Central memory CD8-positive, alpha-beta T cell (primary cell): ENCODE measurements around the gene FNDC3B.

Experiments used
- ATAC-seq: fragments of 150-1000 bp; cut with Tn5 transposase; replicated peaks from 2 replicates; pipeline ENCODE4 v1.10.0; 2022; ENCODE audit warnings: mild to moderate bottlenecking, moderate FRiP score, moderate number of reproducible peaks; ENCODE audit not compliant: poor library complexity, severe bottlenecking; ENCODE audit errors: extremely low read depth
- DNase-seq, 2 donors: peaks; one replicate each; pipeline ENCODE4 v3.0.0; 2021; ENCODE audit warnings: low spot score in 2 of 2
- H3K27ac Mint-ChIP-seq: one replicate; pipeline ENCODE4 v1.8.0; 2022; ENCODE audit warnings: low read depth, mild to moderate bottlenecking, moderate library complexity, mixed read lengths
- H3K27me3 Mint-ChIP-seq: one replicate; pipeline ENCODE4 v1.8.0; 2022; ENCODE audit warnings: mixed read lengths
- H3K36me3 Mint-ChIP-seq: one replicate; pipeline ENCODE4 v1.8.0; 2022; ENCODE audit warnings: mild to moderate bottlenecking, moderate library complexity, mixed read lengths; ENCODE audit not compliant: insufficient read depth
- H3K4me1 Mint-ChIP-seq: one replicate; pipeline ENCODE4 v1.8.0; 2022; ENCODE audit warnings: mixed read lengths
- H3K4me3 Mint-ChIP-seq: one replicate; pipeline ENCODE4 v1.8.0; 2022; ENCODE audit warnings: mild to moderate bottlenecking, moderate library complexity, mixed read lengths
- H3K9me3 Mint-ChIP-seq: one replicate; pipeline ENCODE4 v1.8.0; 2022; ENCODE audit warnings: mixed read lengths

The FNDC3B gene

DNA sequence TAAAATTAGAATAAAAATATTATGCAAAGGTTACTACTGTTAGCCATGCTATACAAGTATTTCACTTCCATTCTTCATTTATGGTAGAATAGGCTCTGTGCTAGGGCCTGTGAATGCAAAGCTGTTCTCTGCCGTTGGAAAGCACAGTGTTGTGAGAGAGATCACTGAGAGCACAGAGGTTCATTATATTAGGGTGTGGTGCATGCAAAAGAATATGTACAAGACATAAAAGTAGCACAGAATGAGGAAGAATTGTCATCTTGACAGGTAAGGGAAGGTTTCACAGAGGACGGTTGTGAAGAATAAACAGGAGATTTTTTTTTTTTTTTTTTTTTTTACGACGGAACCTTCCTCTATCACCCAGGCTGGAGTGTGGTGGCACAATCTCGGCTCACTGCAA, 25.2 kb upstream of the FNDC3B start:
- Mint-ChIP-seq H3K27me3 (no peaks in the 10 kb centered on the region), H3K36me3 (no peaks in the 10 kb centered on the region), H3K9me3 (no peaks in the 10 kb centered on the region), H3K27ac (no peak overlapping the region), H3K4me3 (no peak overlapping the region), H3K4me1 (no peaks in the 10 kb centered on the region)
- DNase-seq, result no peak
- ATAC-seq, result no peak

DNA sequence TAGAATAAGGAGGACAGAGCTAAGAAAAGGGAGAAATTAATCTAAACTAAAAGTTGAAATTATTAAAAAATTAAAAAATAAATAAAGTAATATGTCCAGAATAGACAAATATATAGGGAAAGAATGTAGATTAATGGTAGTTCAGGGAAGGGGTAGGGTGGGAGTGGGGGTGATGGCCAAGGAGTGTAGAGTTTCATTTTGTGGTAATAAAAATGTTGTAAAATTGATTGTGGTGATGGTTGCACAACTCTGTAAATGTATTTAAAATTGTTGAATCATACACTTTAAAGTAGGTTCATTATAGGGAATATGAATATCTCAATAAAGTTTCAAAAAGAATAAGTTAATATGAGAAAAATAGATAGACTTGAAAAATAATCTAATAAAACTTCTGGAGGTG, 21.0 kb upstream of the FNDC3B start:
- no peak for DNase-seq
- Mint-ChIP-seq H3K27ac (no peak overlapping the region), H3K27me3 (no peaks in the 10 kb centered on the region), H3K9me3 (no peaks in the 10 kb centered on the region), H3K36me3 (no peaks in the 10 kb centered on the region), H3K4me1 (no peaks in the 10 kb centered on the region), H3K4me3 (no peak overlapping the region)
- no peak for ATAC-seq

DNA sequence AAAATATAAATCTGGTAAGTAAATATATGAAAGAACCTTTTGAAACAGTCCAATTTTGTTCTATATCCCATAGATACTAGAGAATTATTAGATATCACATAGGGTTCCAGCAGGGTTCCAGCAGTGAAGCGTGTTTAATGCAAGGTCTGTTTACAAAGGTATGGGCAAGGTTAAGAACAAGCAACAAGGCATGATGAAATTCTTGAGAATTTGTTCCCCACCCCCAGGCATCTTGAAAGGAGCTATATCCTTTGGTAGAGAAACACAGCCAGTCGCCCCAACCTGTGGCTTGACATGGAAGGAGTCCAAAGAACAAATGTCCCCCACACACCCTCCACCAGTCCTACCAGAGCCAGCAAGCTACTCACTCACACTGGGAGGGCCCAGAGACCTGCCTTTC, 18.6 kb upstream of the FNDC3B start:
- H3K9me3 Mint-ChIP-seq, result no peaks in the 10 kb centered on the region
- H3K4me3 Mint-ChIP-seq, result no peak overlapping the region
- H3K36me3 Mint-ChIP-seq, result no peaks in the 10 kb centered on the region
- no peak for DNase-seq
- H3K27me3 Mint-ChIP-seq, result no peaks in the 10 kb centered on the region
- H3K4me1 Mint-ChIP-seq, result no peaks in the 10 kb centered on the region
- no peak overlapping the region for H3K27ac Mint-ChIP-seq
- no peak for ATAC-seq

DNA sequence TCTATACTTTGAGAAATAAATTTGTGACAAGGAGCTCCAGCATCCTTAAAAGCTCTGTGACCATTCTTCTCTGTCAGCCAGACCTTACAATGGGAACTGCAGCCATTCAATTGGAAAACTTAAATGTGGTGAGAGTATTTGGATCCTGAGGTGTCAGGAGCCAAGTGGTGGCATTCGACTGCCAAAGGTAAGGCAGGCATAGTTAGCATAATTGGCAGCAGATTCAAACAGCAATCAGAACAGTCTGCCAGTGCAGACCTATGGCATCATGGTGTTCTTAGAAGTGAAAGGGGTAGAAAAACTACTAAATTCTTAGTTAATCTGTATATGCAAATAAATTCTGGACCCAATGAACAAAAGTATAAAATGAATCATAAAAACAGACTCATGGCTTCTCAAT, 18.2 kb upstream of the FNDC3B start:
- H3K36me3 Mint-ChIP-seq, result no peaks in the 10 kb centered on the region
- no peak overlapping the region for H3K4me3 Mint-ChIP-seq
- H3K27ac Mint-ChIP-seq, result no peak overlapping the region
- H3K27me3 Mint-ChIP-seq, result no peaks in the 10 kb centered on the region
- ATAC-seq (no peak), DNase-seq (no peak)
- H3K9me3 Mint-ChIP-seq, result no peaks in the 10 kb centered on the region
- no peaks in the 10 kb centered on the region for H3K4me1 Mint-ChIP-seq

DNA sequence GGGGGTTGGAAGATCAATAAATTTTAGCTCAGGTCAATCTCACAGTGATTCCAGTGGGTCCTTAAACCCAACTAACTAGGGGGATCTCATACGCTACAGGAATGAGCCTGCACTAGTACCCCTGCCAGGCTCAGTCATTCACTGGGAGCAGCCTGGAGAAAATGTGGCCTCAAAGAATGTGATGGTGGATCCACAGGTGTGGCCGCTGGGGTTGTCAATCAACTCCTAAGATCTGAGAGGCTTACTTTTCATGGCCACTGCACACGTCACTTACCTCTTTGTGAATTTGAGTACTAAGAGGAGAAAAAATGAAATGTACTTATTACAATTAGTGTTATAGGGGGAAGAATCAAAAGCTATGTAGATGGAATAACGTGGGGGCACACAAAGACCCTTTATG, 17.5 kb upstream of the FNDC3B start:
- DNase-seq (no peak), ATAC-seq (no peak)
- Mint-ChIP-seq H3K4me1 (no peaks in the 10 kb centered on the region), H3K9me3 (no peaks in the 10 kb centered on the region), H3K27me3 (no peaks in the 10 kb centered on the region), H3K4me3 (no peak overlapping the region), H3K27ac (no peak overlapping the region), H3K36me3 (no peaks in the 10 kb centered on the region)

DNA sequence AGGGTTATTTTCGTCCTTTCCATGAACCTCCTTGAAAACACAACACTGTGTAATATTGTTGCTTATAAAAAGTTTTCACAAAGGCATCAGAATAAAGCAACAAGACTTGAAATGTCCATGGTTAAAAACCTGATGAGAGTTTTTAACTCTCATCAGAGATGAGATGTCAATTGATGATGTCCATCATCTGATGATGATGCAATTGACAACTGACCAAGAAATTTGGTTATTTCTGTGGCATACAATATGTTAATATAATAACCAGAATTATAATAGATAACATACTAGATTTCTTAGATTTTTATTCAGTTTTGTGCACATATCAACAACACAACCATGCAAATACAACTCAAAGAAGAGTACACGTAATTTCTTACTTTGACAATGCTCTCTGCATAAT, 15.5 kb upstream of the FNDC3B start:
- H3K4me3 Mint-ChIP-seq, result no peak overlapping the region
- H3K27me3 Mint-ChIP-seq, result peaks cover 8% of the 10 kb centered on the region
- H3K4me1 Mint-ChIP-seq, result no peaks in the 10 kb centered on the region
- no peaks in the 10 kb centered on the region for H3K36me3 Mint-ChIP-seq
- no peak overlapping the region for H3K27ac Mint-ChIP-seq
- H3K9me3 Mint-ChIP-seq, result no peaks in the 10 kb centered on the region
- DNase-seq (no peak), ATAC-seq (no peak)

DNA sequence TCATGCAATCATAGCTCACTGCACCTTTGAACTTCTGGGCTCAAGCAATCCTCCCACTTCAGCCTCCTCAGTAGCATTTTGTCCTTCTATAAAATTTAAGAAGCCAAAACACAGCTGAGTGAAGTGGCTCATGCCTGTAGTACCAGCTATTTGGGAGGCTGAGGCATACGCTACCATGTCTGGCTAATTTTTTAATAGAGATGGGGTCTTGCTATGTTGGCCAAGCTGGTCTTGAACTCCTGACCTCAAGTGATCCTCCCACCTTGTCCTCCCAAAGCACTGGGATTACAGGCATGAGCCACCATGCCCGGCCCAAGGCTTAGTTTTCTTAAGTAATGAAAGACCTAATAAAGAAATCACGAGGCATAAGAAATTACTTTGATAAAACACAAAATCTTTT, 14.7 kb upstream of the FNDC3B start:
- Mint-ChIP-seq H3K27ac (no peak overlapping the region), H3K36me3 (no peaks in the 10 kb centered on the region), H3K4me1 (no peaks in the 10 kb centered on the region), H3K27me3 (peaks cover 8% of the 10 kb centered on the region), H3K4me3 (no peak overlapping the region), H3K9me3 (no peaks in the 10 kb centered on the region)
- ATAC-seq, result no peak
- DNase-seq, result no peak

DNA sequence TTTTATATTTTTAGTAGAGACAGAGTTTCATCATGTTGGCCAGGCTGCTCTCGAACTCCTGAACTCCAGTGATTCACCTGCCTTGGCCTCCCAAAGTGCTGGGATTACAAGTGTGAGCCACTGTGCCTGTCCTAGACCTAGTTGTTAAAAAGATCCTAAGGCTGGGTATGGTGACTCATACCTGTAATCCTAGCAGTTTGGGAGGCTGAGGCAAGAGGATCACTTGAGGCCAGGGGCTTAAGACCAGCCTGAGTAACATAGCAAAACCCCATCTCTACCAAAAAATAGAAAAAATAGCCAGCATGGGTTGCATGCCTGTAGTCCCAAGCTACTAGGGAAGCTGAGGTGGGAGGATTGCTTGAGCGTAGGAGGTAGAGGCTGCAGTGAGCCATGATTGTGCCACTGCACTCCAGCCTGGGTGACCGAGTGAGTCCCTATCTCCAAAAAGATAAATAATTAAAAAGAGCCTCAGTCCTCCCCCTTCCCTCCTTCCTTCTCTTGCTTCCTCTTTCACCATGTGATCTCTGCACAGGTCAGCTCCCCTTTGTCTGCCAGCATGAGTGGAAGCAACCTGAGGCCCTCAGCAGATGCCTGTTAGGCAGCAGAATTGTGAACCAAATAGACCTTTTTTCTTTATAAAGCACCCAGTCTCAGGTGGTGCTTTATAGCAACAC, 9.8 kb upstream of the FNDC3B start:
- Mint-ChIP-seq H3K4me3 (no peak overlapping the region), H3K36me3 (no peaks in the 10 kb centered on the region), H3K27me3 (peaks cover 8% of the 10 kb centered on the region), H3K9me3 (no peaks in the 10 kb centered on the region), H3K27ac (no peak overlapping the region), H3K4me1 (peaks cover 2% of the 10 kb centered on the region)
- DNase-seq (no peak), ATAC-seq (no peak)

DNA sequence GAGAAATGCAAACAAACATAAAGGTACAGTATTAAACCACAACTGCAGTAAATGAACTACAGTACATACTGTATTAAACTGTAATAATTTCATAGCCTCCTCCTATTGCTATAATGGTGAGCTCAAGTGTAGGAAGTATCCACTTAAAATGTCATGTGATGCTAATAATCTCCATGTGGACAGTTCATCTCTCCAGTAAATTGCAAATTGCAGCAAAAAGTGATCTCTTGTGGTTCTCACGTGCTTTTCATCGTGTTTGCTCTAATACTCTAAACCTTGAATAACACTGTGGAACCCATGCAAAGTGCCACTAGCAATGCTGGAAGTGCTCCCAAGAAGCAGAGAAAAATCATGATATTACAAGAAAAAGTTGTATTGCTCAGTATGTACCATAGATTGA, 9.2 kb upstream of the FNDC3B start:
- H3K27ac Mint-ChIP-seq, result no peak overlapping the region

DNA sequence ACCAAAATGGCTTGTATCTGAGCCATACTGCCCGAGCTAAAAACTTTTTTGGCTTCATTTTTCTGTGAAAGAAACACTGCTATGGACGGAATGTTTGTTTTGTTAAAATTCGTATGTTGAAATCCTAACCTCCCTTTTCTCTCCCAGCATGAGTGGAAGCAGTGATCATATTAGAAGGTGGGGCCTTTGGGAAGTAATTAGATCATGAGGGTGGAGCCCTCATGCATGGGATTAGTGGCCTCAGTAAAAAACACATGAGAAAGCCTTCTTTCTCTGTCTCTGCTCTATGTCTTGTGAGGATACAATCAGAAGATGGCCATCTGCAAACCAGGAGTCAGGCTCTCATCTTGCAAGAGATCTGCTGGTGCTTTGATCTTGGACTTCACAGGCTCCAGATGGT, 7.4 kb upstream of the FNDC3B start:
- DNase-seq (no peak), ATAC-seq (no peak)
- no peaks in the 10 kb centered on the region for H3K36me3 Mint-ChIP-seq
- H3K4me1 Mint-ChIP-seq, result peaks cover 12% of the 10 kb centered on the region
- peaks cover 8% of the 10 kb centered on the region for H3K27me3 Mint-ChIP-seq
- no peak overlapping the region for H3K27ac Mint-ChIP-seq
- H3K9me3 Mint-ChIP-seq, result no peaks in the 10 kb centered on the region
- no peak overlapping the region for H3K4me3 Mint-ChIP-seq

More for the DNA sequence above, 9.2 kb upstream of the FNDC3B start:
- no peaks in the 10 kb centered on the region for H3K9me3 Mint-ChIP-seq
- DNase-seq (no peak), ATAC-seq (no peak)
- H3K4me1 Mint-ChIP-seq, result peaks cover 8% of the 10 kb centered on the region
- peaks cover 8% of the 10 kb centered on the region for H3K27me3 Mint-ChIP-seq
- no peak overlapping the region for H3K4me3 Mint-ChIP-seq
- no peaks in the 10 kb centered on the region for H3K36me3 Mint-ChIP-seq

DNA sequence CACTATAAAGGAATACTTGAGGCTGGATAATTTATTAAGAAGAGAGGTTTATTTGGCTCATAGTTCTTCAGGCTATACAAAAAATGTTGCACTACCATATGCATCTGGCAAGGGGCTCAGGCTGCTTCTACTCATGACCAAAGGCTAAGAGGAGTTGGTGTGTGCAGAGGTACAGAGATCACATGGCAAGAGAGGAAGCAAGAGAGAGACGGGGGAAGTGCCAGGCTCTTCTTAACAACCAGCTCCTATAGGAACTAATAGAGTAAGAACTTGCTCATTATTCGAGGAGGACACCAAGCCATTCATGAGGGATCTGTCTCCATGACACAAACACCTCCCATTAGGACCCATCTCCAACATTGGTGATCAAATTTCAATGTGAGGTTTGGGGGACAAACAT, 6.0 kb upstream of the FNDC3B start:
- H3K9me3 Mint-ChIP-seq, result no peaks in the 10 kb centered on the region
- peaks cover 12% of the 10 kb centered on the region for H3K4me1 Mint-ChIP-seq
- H3K27me3 Mint-ChIP-seq, result no peaks in the 10 kb centered on the region
- H3K27ac Mint-ChIP-seq, result no peak overlapping the region
- ATAC-seq, result no peak
- H3K4me3 Mint-ChIP-seq, result no peak overlapping the region
- no peaks in the 10 kb centered on the region for H3K36me3 Mint-ChIP-seq
- DNase-seq, result no peak

DNA sequence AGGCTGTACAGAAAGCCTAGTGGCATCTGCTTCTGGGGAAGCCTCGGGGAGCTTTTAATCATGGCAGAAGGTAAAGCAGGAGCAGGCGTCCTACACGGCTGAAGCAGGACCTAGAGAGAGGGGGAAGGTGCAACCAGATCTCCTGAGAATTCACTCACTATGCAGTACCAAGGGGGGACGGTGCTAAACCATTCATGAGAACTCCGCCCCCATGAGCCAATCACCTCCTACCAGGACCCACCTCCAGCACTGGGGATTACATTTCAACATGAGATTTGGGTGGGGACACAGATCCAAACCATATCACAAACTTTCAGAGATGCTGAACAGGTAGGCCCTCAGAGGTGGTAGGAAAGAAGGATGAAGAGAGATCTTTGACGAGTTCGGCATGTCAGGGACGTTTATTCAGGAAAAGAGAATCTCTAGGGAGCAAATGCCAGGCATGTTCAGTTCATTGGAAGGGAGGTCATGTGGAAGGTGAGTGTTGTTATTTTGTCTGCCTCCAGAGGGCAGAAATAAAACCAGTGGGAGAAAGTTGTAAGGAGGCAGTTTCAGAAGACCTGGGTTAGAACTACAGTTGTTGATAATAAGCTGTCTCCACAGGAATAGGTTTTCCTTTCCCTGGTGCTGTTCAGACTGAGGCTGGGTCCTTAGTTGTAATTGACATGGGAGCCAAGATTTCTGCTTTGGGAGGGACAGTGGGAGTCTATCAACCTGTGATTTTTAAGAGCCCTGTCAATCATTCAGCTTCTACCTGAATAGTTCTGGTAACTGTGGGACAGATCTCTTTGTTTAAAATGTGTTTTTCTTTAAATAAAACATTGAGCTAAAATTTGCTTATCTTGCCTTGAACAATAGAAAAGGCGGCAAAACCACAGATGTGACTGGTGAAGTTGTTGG, 4.3 kb upstream of the FNDC3B start:
- Mint-ChIP-seq H3K9me3 (no peaks in the 10 kb centered on the region), H3K4me1 (peaks cover 19% of the 10 kb centered on the region), H3K36me3 (peaks cover 5% of the 10 kb centered on the region), H3K27me3 (no peaks in the 10 kb centered on the region), H3K4me3 (no peak overlapping the region), H3K27ac (no peak overlapping the region)
- ATAC-seq (no peak), DNase-seq (no peak)

DNA sequence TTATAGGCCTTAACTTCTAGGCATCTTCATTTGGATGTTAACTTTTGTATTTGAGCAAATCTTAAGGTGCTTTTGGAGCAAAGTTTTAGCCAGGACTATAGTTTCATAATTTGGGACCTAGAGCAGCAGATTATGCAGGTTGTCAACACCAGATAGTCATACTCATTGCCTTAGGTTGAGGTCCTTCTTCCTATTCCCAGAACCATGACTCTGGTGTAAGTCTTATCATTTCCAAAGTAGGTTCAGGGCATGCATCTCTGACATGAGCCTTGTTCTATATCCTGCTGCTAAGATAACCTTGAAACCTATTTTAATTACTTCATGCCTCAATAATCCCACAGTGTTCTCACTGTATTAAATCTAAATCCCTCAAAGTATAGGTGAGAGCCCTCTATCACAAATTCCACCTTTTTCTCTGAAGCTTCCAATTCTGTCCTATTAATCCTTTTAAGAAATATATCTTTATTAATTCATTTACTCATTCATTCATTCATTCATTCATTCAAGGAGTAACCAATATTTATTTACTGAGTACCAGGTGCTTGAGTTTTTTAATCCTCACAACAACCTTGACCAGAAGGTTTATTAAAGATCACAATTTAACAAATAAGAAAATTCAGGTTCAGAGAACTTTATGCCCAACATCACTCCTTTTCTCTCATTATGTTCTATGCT, 2.7 kb upstream of the FNDC3B start:
- H3K4me1 Mint-ChIP-seq, result peaks cover 26% of the 10 kb centered on the region
- H3K36me3 Mint-ChIP-seq, result peaks cover 5% of the 10 kb centered on the region
- H3K4me3 Mint-ChIP-seq, result no peak overlapping the region
- no peaks in the 10 kb centered on the region for H3K9me3 Mint-ChIP-seq
- ATAC-seq, result no peak
- DNase-seq, result no peak
- no peaks in the 10 kb centered on the region for H3K27me3 Mint-ChIP-seq
- no peak overlapping the region for H3K27ac Mint-ChIP-seq
